Activated CD8-positive, alpha-beta memory T cell treated with anti-CD3 and anti-CD28 coated beads, Interleukin-2, amount 50 U/mL, for 48 hours (primary cell): Measurements from ENCODE around the gene GLG1.
"Not testable (repeated sequence)": the region's sequence is repeated elsewhere in the genome, so short reads cannot be mapped to it uniquely, and the experiment has no call there.

Experiments used
- DNase-seq: peaks from one replicate; pipeline ENCODE4 v3.0.0-alpha.2; 2020

GLG1 gene

DNA sequence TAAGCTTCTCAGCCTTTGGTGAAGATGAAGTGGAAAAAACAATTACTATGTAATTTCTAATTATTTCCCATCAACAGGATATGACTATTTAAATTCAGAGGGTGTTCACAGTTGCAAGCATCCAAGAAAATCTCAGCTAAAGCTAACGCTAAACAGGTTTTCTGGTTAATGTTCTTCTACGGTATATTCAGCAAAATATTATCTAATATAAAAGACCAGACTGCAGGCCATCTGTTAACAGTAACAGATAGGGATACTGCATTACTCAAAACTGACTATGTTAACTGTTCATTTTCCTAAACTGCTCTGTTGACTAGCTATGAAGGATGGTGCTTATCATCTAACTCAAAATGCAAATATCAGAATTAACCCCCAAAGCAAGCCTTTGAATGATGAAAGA lies 32.8 kb downstream of the GLG1 start:
- DNase-seq: no peak

DNA sequence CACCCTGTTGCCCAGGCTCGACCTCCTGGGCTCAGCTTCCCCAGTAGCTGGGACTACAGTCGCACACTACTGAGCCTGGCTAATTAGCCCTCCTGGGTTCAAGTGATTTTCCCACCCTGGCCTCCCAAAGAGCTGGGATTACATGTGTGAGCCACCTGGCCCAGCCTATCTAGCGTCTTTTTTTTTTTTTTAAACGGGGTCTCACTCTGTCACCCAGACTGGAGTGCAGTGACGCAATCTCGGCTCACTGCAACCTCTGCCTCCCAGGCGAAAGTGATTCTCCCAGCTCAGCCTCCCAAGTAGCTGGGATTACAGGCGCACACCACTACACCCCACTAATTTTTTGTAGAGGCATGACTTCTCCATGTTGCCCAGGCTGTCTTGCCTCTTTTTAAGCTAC lies 33.3 kb downstream of the GLG1 start:
- DNase-seq: no peak

DNA sequence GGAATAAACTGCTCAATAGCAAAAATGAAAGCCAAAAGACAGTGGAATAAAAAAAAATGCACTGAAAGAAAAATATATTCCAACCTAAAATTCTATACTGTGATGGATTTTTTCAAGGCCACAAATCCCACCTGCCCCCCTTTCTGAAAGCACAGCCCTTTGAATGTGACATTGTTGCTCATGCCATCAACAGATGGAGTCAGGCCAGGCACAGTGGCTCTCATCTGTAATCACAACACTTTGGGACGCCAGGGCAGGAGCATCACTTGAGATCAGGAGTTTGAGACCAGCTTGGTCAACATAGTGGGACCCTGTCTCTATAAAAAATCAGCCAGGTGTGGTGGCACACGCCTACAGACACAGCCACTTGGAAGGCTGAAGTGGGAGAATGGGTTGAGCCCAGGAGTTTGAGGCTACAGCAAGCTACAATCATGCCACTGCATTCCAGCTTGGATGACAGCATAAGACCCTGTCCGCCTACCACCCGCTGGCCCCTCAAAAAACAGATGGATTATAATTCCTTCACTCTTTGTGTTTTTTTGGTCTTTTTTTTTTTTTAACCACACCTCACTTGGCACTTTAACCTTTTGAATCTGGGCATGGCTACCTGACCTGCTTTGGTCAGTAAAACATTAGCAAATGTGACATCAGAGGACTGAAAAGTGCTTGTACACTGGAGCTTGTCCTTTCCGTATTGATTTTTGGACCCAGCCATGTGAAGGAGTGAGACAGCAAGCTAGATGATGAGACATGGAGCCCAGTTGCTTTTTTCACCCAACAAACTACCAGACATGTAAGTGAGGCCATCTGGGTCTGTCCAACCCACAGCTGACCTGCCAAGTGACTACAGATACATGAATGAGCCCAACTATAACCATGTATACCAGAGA lies 36.3 kb downstream of the GLG1 start:
- DNase-seq: no peak

DNA sequence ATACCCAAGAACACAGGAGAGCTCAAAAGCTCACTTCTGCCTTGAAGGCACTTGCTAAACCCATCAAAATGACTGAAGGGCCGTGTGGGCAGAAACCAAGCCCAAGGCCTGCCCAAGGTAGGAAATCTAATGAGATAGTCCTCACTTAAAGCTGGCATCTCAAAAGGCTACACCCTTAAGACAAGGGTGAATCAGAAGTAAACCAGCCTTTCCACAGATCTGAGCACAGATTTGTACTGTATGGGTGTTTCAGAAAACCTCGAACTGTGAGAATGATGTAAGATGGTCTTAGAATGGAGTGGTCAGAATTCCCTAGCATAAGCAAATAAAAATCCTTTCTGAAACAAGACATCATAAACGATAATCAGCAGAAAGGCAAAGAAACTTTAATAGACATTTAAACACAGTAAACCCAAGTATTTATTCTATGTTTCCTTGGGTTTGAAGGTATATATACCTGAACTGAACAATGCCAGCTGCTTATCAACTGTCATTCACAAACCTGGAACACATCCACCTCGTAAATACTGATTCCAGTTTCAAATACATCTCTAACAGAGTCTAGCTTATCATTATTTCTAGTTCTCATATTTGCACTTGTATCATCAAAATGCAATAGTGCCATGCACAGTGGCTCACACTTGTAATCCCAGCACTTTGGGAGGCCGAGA lies 37.8 kb downstream of the GLG1 start:
- no peak for DNase-seq

DNA sequence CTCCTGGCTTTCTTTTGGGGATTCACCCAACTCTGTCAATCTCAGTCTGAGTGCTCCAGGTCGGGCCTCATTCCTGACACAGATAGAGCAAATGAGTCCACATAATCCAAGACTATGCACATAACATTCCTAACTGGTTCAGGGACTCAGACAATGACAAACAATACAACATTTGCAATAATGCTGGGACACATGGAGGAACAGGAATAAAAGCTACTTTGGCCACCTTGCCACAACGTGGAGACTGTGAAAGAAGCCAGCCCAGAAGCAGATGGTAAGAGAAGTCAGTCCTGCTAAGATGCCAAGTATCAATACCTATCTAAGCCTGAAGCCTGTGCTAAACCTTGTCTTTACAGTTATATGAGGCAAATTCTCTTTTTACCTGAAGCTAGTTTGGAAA lies 39.0 kb downstream of the GLG1 start:
- no peak for DNase-seq

DNA sequence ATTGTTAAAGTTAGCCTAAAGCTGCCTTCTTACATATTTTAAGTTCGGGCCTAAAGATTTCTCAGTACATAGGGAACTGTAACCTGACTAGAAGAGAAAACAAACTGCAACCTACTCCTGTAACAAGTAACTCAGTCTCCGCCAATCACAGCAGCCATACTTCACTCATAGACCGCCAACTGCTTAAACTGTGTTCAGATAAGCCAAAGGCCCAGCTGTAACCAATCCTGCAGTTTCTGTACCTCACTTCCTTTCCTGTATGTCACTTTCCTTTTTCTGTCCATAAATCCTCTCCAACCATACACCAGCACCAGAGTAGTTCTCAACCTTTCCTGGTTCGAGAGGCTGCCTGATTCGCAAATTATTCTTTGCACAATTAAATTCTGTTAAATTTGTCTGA lies 41.5 kb downstream of the GLG1 start:
- no peak for DNase-seq

DNA sequence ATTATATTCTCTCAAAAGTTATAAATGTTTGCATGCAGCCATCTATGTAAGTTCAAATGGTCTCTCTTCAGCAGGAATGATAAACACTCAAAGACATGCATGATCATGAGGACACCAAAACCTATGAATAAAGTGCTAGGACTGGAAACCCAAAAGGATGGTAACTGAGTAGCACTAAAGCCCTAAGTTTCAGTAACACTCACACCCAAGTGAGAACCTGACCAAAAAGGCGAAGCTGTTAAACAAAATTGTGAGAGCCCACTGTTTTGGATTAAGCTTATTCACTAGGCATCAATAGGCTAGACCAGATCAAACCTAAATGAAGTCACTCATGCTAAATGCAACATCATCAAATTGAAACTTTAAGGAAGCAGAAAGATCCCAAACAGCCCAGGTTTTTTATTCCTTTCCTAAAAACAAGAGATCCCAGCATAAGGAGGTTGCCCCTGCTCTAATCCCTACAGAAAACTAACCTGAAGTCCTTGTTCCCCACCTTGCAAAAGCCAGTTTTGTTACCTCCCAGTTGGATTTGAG lies 42.4 kb downstream of the GLG1 start:
- no peak for DNase-seq

DNA sequence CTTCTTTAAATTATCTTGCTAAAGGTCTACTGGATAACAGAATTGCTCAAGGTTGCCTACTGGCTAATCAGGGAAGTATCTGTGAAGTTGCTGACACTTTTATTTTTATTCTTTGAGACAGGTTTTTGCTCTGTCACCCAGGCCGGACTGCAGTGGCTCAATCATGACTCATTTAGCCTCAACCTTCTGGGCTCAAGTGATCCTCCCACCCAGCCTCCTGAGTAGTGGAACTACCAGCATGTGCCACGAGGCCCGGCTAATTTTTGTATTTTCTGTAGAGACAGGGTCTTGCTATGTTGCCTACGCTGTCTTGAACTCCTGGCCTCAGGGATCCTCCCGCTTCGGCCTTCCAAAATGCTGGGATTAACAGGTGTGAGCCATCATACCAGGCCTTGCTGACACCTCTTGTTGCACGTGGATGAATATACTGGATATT lies 43.1 kb downstream of the GLG1 start:
- DNase-seq: no peak

DNA sequence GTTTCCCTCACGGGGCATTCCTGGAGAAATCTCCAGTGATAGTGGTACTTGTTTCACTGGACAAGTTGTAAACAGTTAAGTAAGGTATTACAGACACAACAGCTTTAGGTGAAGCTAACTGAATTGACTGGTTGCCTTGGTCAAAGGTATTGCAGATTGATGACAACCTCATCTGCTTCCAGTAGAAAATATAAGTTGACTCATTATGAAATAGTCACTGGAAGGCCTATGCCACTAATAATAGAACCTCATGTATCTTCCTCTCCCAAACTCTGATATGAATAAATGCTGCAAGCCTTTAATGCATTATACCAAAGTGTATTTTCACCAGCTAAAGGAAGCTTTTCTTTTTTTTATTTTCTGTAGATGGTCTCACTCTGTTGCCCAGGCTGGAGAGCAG lies 44.8 kb downstream of the GLG1 start:
- DNase-seq: no peak

DNA sequence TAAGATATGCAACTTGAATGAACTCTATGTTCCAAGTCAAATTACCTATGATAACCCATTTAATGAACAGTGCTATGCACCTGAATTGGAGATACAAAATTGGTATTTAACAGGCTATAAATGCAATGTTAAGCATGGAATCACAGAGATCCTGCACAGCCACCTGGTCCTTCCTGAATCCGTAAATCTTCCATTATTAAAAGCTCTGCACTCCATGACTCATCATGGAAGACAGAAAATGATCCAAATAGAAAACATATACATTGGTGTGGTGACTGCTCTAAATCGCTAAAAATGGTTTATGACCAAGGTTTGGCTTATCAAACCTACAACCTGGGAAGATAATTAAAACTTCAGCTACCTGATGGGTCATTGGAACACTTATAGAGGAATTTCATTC lies 45.3 kb downstream of the GLG1 start:
- no peak for DNase-seq

DNA sequence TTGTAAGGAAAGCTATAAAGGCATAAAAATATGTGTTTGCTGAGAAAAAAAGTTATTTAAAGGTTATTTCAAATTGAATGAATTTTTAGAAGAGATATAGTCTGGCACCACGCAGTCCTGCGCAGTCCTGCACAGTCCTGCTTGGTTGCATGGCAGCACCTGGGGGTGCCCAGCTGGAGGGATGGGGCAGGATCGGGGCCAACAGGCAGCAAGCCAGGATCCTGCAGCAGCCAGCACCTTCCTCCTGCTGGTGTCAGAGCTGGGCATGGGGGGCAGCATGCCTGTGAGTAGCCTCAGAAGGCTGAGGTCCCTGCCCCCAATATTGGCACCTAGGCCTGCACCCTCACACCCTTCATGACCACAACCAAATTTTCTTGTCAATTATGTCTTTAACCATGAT lies 46.0 kb downstream of the GLG1 start:
- DNase-seq: no peak

DNA sequence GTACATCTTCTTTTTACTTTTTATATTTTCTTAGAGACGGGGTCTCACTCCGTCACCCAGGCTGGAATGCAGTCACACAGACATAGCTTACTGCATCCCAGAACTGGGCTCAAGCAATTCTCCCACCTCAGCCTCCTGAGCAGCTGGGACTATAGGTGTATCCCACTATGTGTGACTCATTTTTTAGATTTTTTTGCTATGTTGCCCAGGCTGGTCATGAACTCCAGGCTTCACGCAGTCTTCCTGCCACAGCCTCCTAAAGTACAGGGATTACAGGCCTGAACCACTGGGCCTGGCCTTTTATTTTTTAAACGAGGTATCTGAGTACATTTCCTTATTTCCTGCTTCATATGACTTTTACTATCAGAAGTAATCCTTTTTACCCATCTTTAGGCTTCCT lies 48.0 kb downstream of the GLG1 start:
- DNase-seq: no peak

DNA sequence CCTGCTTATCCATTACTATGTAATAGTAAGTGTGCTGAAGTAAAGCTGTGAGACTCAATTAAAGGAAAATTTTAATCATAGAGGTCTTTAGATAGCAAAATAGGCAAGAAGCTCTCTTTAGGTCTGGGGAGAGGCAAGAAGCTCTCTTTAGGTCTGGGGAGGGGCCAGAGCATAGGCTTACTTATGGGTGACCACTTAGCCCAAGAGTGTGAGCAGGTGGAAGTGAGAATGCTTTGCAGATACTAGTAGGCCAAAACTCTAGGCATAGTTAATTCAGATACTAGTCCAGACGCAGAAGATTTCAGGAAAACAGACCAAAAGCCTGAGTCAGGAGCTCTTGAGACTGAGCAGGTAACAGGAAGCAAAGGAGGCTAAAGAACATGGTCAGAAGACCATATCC lies 49.6 kb downstream of the GLG1 start:
- DNase-seq: no peak

DNA sequence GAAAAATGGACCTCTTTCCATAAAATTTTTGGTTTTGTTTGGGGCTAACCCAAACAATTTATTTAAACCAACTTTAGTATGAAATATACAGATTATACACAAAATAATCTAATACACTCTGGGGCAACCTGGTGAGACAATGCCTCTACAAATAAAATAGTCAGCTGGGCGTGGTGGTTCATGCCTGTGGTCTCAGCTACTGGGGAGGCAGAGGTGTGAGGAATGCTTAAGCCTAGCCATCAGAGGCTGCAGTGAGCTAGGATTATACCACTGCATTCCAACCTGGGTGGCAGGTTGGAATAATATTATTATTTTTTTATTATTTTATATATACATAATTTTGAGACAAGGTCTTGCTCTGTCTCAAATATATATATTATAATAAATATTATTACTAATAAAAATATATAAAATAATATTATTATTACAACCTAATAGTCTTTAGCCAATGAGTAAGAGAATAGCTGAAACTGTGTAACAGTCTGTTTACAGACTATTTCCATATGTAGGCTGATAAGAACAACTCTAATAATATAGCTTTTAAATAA lies 50.5 kb downstream of the GLG1 start:
- DNase-seq: no peak

DNA sequence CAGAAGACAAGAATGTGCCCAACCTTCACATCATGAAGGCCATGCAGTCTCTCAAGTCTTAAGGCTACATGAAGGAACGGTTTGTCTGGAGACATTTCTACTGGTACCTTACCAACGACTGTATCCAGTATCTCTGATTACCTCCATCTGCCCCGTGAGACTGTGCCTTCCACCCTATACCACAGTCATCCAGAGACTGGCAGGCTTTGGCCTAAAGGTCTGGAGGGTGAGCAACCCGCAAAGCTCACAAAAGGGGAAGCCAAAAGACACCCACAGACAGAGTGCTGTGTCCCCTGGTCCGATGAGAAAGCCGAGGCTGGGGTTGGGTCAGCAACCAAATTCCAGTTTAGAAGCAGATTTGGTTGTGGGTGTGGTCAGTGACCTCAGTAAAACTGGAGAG lies 54.6 kb downstream of the GLG1 start:
- DNase-seq: not testable (repeated sequence)

DNA sequence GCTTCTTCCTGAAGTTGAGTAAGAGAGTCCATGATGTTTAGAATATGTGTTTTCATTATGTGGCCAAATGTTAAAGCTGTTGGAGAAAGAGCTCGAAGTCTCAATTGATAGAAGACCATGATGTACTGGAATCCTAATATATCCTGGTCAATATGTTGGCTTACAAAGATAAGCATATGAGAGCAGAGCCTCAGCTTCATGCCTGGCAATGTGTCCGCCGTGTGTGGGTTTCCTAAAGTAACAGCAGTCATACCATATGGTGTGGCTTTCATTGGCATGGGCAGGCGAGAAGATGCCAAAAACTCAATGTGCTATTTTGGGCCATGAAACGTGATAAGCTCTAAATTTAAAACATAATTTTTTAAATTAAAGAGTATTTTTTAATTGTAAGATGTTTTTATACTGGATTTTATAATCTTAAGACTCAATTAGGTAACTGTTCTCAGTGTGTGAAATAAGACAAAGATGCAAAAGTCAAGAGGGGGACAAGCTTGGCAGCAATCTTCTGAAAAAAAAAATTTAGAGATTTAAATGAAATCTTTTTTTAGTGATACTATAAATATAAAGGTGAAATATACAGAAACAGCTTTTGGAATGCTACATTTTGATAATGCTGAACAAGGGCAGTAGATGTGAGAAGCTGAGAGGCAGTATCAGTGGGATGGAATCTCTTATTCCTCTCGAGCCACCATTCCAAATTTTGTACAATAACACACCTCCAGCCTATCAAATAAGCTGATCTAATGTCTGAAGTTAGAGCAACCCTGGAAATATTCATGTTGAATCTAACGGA lies 56.5 kb downstream of the GLG1 start:
- not testable (repeated sequence) for DNase-seq

DNA sequence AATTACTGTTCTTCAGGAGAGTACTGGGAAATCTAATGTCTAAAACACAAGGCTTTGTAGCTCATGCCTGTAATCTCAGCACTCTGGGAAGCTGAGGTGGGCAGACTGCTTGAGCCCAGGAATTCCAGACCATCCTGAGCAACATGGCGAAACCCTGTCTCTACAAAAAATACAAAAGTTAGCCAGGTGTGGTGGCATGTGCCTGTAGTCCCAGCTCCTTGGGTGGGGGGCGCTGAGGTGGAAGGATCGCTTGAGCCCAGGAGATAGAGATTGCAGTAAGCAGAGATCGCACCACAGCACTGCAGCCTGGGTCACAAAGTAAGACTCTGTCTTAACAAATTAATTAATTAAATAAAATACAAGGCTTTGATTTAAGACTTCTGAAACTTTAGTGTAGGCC lies 60.8 kb downstream of the GLG1 start:
- DNase-seq: not testable (repeated sequence)

DNA sequence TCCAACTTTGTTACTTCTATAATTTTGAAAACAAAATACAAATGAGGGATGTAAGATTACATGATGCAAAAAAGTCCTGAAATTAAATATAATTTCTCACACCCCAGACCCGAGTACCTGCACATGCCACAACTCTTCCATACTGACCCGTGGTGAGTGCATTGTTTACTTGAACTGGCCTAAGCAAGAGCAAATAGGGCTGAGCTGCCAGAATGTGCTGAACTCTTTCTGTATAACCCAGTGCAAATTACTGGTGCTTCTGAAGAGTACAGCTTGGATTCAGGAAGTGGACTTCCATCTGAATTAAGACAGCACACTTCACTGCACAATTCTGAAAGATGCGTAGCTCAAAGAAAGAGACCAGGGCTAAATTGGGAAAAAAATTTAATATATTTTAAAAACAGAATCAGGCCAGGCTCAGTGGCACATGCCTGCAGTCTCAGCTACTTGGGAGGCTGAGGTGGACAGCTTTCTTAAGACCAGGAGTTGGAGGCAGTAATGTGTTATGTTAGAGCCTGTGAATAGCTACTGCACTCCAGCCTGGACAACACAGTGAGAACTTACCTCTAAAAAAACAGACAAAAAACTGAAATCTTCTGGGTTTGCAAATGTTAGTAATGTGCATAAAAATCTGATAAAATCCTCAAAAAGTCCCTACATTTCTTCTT lies 63.9 kb downstream of the GLG1 start:
- not testable (repeated sequence) for DNase-seq

DNA sequence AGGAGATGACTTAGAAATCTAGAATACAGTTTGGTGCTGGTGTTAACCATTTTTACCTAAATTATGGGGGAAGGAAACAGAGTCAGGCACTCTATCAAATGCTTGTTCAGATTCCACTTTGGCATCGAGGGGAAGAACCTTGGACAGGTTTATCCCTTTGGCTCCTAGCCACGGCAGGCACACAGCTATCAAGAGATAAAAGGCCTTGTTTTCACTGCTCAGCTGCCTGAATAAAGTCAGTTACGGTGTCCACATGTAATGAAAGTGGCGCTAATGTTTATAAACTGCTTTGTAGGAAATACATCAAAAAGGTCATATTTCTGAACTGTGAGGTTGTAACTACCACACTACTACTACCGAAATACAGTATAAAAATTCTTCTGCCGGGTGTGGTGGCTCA lies 66.3 kb downstream of the GLG1 start:
- not testable (repeated sequence) for DNase-seq

DNA sequence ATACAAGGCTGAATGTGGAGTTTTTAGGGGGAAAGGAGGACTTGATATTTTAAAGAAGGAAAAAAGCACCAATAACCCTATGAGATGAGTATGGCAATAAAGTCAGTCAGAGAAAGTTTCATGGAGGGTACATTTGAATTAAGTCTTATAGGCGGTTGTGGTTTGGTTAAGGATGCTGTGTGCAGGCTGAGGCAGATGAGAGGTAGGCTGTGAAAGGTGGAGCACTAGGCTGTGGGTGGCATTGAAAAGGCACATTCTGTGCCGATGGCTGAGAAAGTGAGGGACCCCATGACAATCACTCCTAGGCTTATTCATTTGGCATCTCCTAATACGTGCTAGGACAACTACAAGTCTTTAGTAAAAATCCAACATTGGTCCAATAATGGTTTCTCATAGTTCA lies 68.1 kb downstream of the GLG1 start:
- not testable (repeated sequence) for DNase-seq

DNA sequence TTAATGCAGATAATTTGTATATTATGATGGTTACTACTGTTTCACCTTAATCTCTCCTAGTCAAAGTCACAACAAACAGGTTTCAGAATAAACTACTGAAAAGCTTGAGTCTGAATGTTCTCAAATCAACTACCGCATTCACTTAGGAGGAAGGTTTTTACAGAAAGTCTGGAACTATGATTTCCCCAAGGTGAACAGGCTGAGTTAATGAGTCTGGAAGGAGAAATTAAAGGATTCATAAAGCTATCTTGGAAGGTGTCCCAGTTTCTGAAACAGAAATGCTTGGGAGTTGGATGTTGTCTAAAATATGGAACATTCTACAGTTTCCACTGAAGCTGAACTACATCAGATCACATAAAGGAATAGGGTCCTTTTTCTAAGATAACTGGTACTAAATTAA lies 69.2 kb downstream of the GLG1 start:
- DNase-seq: not testable (repeated sequence)

DNA sequence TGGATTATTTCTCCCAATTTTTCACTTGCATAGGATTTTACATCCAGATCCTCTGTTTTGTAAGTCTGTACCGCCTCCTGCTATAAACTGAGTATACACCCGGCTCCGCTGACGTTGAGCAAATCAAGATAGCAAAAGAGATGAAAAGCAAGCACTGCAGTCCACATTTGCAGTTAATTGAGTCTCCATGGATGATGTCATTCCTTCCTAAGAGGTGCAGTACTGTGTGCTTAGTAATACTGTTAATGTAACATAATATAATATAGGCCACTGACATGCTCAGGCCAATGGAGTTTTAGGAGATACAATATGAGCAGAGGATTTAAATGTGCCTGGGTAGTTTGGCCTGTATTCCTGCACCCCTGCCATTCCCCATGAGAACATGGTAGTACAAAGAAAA lies 72.3 kb downstream of the GLG1 start:
- DNase-seq: not testable (repeated sequence)
